CD4-positive, alpha-beta memory T cell (primary cell): ENCODE results near the gene USP28. TPM values are rescaled to one million over a fixed set of nuclear protein-coding genes. Genes with fewer than 3 reads are reported as not detected.
A peak's percentile ranks its signal among the peaks of the same experiment; 100 is the strongest.

Source experiments
- CTCF ChIA-PET: fragments of 350-600 bp; sonication (Branson Sonifier 250); formaldehyde crosslinking; loops from one replicate; lab custom pipeline; 2021; ENCODE audit warnings: inconsistent platforms; ENCODE audit not compliant: partially characterized antibody; lab: Charles Lee
- POLR2A ChIA-PET: fragments of 350-600 bp; sonication (Branson Sonifier 250); formaldehyde crosslinking; loops from one replicate; lab custom pipeline; 2021; ENCODE audit not compliant: partially characterized antibody; lab: Charles Lee
- DNase-seq, 5 donors: peaks; one replicate each; pipeline versions ENCODE4 v3.0.0 to v3.0.0-alpha.2; 2020 to 2022; ENCODE audit warnings: mixed read lengths in 1 of 5
- H3K27ac ChIP-seq: one replicate; pipeline ENCODE4 v1.7.0; 2013; ENCODE audit warnings: low read depth, low read length
- H3K27me3 ChIP-seq: 2 replicates; pipeline ENCODE4 v1.7.0; 2013; ENCODE audit warnings: mild to moderate bottlenecking, low read length, moderate library complexity; ENCODE audit not compliant: insufficient read depth
- H3K36me3 ChIP-seq: 2 replicates; pipeline ENCODE4 v1.7.0; 2013; ENCODE audit warnings: mild to moderate bottlenecking, low read length, moderate library complexity; ENCODE audit not compliant: insufficient read depth
- H3K4me1 ChIP-seq: 2 replicates; pipeline ENCODE4 v1.7.0; 2013; ENCODE audit warnings: mild to moderate bottlenecking, low read length, moderate library complexity; ENCODE audit not compliant: insufficient read depth
- H3K4me3 ChIP-seq, 2 donors: one replicate each; pipeline ENCODE4 v1.7.0; 2013; ENCODE audit warnings: low read length in 2 of 2, mild to moderate bottlenecking in 1 of 2
- H3K9me3 ChIP-seq, 2 donors: one replicate each; pipeline ENCODE4 v1.7.0; 2013; ENCODE audit warnings: low read length in 2 of 2, control low read depth in 1 of 2; ENCODE audit not compliant: control insufficient read depth in 1 of 2
- H3K27ac Mint-ChIP-seq, 7 donors: one replicate each; pipeline ENCODE4 v1.8.0; 2020 to 2021; ENCODE audit warnings: mixed read lengths in 7 of 7, mild to moderate bottlenecking in 6 of 7, inconsistent platforms in 3 of 7, moderate library complexity in 3 of 7
- H3K27me3 Mint-ChIP-seq, 2 donors: one replicate each; pipeline ENCODE4 v1.8.0; 2020 to 2021; ENCODE audit warnings: mixed read lengths in 2 of 2
- H3K36me3 Mint-ChIP-seq, 2 donors: one replicate each; pipeline ENCODE4 v1.8.0; 2020 to 2021; ENCODE audit warnings: mixed read lengths in 2 of 2, inconsistent platforms in 1 of 2, mild to moderate bottlenecking in 1 of 2
- H3K4me1 Mint-ChIP-seq, 4 donors: one replicate each; pipeline ENCODE4 v1.8.0; 2020 to 2021; ENCODE audit warnings: mixed read lengths in 4 of 4, mild to moderate bottlenecking in 1 of 4
- H3K4me3 Mint-ChIP-seq, 8 donors: one replicate each; pipeline ENCODE4 v1.8.0; 2020 to 2021; ENCODE audit warnings: mixed read lengths in 8 of 8, mild to moderate bottlenecking in 7 of 8, moderate library complexity in 6 of 8, inconsistent platforms in 3 of 8
- H3K9me3 Mint-ChIP-seq, 8 donors: one replicate each; pipeline ENCODE4 v1.8.0; 2020 to 2021; ENCODE audit warnings: mixed read lengths in 8 of 8, mild to moderate bottlenecking in 5 of 8, inconsistent platforms in 3 of 8, moderate library complexity in 1 of 8
- intact Hi-C: fragments of 100-400 bp; cut with micrococcal nuclease; formaldehyde crosslinking; loops from one replicate; pipeline ENCODE4 v1.15.1; 2023
- polyA plus RNA-seq, 2 donors: library from polyadenylated mRNA; unstranded; fragments of 300-500 nt; fragmentation: Illumina TruSeq; gene quantifications; one replicate each; pipeline ENCODE4 v1.2.3, GENCODE V29; 2021
- total RNA-seq, 2 experiments: library from RNA; stranded (reverse); gene quantifications; one replicate each; pipeline ENCODE4 v1.2.3, GENCODE V29; 2021

Gene USP28
- total and polyA plus RNA-seq, 4 experiments from 2014 or later, result 17.2 to 22.4 (median 18.3) TPM

GRCh38 chr11:113839842-113840241 is 35.5 kb downstream of the USP28 start:
- no peaks in the 10 kb centered on the region for H3K4me1 ChIP-seq
- DNase-seq, result no peak
- H3K27me3 ChIP-seq, result no peaks in the 10 kb centered on the region
- POLR2A ChIA-PET, result no interaction called here
- Mint-ChIP-seq H3K4me3 (no peak overlapping the region), H3K36me3 (peaks cover 20 to 26% of the 10 kb centered on the region in 2 donors), H3K9me3 (no peaks in the 10 kb centered on the region), H3K27me3 (no peaks in the 10 kb centered on the region), H3K27ac (no peak overlapping the region), H3K4me1 (peaks cover 0 to 4% (median 1%) of the 10 kb centered on the region in 4 donors)
- intact Hi-C loops, result no loop called here
- no peak overlapping the region for H3K4me3 ChIP-seq
- no peaks in the 10 kb centered on the region for H3K36me3 ChIP-seq
- no peaks in the 10 kb centered on the region for H3K9me3 ChIP-seq
- no peak overlapping the region for H3K27ac ChIP-seq
- CTCF ChIA-PET, result no interaction called here

DNA sequence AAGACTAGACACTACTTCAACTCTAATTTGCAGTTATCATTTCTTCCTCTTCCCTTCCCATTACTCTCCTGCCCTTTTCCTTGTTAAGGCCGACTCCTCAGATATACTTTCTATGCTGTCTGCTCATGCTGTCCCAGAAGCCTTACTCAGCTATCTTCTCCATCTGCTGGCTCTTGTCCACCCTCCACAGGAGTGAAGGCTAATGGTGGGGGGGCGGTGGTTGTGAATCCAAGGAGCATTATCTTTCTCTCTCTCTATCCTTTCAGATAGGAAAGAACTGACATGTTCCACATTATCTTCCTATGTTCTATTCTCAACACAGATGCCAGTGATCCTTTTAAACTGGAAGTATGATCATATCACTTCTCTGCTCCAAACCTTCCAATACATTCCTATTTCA is 37.4 kb downstream of the USP28 start:
- no peaks in the 10 kb centered on the region for H3K4me1 ChIP-seq
- no peaks in the 10 kb centered on the region for H3K9me3 ChIP-seq
- no peak overlapping the region for H3K4me3 ChIP-seq
- ChIA-PET POLR2A (no interaction called here), CTCF (no interaction called here)
- H3K27me3 ChIP-seq, result no peaks in the 10 kb centered on the region
- H3K27me3 Mint-ChIP-seq, result no peaks in the 10 kb centered on the region
- no peaks in the 10 kb centered on the region for H3K9me3 Mint-ChIP-seq
- intact Hi-C loops, result no loop called here
- DNase-seq, result no peak
- no peak overlapping the region for H3K27ac Mint-ChIP-seq
- no peaks in the 10 kb centered on the region for H3K36me3 ChIP-seq
- H3K36me3 Mint-ChIP-seq, result peaks cover 20 to 21% of the 10 kb centered on the region in 2 donors
- H3K4me1 Mint-ChIP-seq, result peaks cover 0 to 4% (median 1%) of the 10 kb centered on the region in 4 donors
- H3K4me3 Mint-ChIP-seq, result no peak overlapping the region
- H3K27ac ChIP-seq, result no peak overlapping the region

DNA sequence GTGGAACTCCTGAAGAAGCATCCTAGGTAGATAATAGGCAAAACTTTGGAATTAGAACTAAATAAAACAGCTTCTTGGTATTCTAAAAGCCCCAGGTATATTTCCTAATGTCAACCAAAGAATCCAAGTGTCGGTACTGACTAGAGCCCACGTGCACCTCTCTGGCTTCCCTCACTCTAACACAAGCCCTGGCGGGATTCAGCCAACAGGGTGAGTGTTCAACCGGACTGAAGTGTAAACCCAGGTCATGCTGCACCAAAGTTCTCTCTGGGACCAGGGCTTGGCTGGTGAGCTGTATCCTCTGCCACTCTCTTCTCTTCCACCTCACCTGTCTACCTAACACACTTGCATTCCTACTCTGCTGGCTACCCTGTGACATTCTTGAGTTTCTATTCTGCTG is 40.1 kb downstream of the USP28 start:
- intact Hi-C loops, result no loop called here
- H3K4me1 Mint-ChIP-seq, result no peaks in the 10 kb centered on the region

DNA sequence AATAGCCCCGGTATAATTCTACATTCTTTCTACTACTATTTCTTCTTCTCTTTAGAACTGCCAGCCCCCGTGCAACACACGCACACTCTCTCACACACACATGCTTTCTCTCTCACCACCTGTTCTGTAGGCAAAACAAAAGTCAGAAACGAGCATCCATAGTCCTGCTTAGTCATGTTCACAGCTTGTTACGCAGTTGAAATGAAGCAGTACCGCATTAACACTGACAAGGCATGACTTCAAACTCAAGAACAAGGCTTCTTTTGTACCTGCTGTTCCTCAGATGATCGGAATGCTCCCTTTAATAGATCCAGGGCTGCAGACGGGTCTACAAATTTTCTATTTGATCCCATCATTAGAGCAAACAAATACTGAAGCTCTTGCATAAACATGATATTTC is 42.2 kb downstream of the USP28 start:
- no peaks in the 10 kb centered on the region for H3K27me3 ChIP-seq
- Mint-ChIP-seq H3K27ac (no peak overlapping the region), H3K9me3 (no peaks in the 10 kb centered on the region), H3K4me1 (no peaks in the 10 kb centered on the region), H3K4me3 (no peak overlapping the region), H3K36me3 (peaks cover 21 to 25% of the 10 kb centered on the region in 2 donors), H3K27me3 (no peaks in the 10 kb centered on the region)
- POLR2A ChIA-PET, result no interaction called here
- H3K4me1 ChIP-seq, result no peaks in the 10 kb centered on the region
- CTCF ChIA-PET, result no interaction called here
- H3K27ac ChIP-seq, result no peak overlapping the region
- no peaks in the 10 kb centered on the region for H3K9me3 ChIP-seq
- no peak overlapping the region for H3K4me3 ChIP-seq
- DNase-seq, result no peak
- intact Hi-C loops, result no loop called here
- H3K36me3 ChIP-seq, result peaks cover 6% of the 10 kb centered on the region

More for the DNA sequence above, 40.1 kb downstream of the USP28 start:
- no peak overlapping the region for H3K4me3 Mint-ChIP-seq
- no peaks in the 10 kb centered on the region for H3K27me3 ChIP-seq
- peaks cover 15 to 23% of the 10 kb centered on the region in 2 donors for H3K36me3 Mint-ChIP-seq
- H3K4me3 ChIP-seq, result no peak overlapping the region
- peak overlapping the region in 1 of 7 donors; percentile 79 for H3K27ac Mint-ChIP-seq
- no peaks in the 10 kb centered on the region for H3K9me3 ChIP-seq
- CTCF ChIA-PET, result no interaction called here
- H3K27ac ChIP-seq, result no peak overlapping the region
- H3K9me3 Mint-ChIP-seq, result no peaks in the 10 kb centered on the region
- no peaks in the 10 kb centered on the region for H3K36me3 ChIP-seq
- no peak for DNase-seq
- POLR2A ChIA-PET, result no interaction called here
- H3K4me1 ChIP-seq, result no peaks in the 10 kb centered on the region
- no peaks in the 10 kb centered on the region for H3K27me3 Mint-ChIP-seq

GRCh38 chr11:113831314-113831713 is 44.1 kb downstream of the USP28 start:
- peaks cover 10% of the 10 kb centered on the region for H3K36me3 ChIP-seq
- CTCF ChIA-PET, result no interaction called here

GRCh38 chr11:113829751-113830150 is 45.6 kb downstream of the USP28 start:
- no peak for DNase-seq
- CTCF ChIA-PET, result interaction anchor here (0.7 kb wide), 1 partner anchor 46 kb away, joined by 3 read pairs; no protein-coding TSS in a partner anchor

More at GRCh38 chr11:113831314-113831713, 44.1 kb downstream of the USP28 start:
- no peaks in the 10 kb centered on the region for H3K27me3 Mint-ChIP-seq
- H3K4me3 ChIP-seq, result no peak overlapping the region
- DNase-seq, result no peak
- H3K27ac Mint-ChIP-seq, result peak overlapping the region in 1 of 7 donors; percentile 54
- H3K27me3 ChIP-seq, result no peaks in the 10 kb centered on the region
- peaks cover 31 to 35% of the 10 kb centered on the region in 2 donors for H3K36me3 Mint-ChIP-seq
- no peaks in the 10 kb centered on the region for H3K9me3 ChIP-seq
- H3K9me3 Mint-ChIP-seq, result no peaks in the 10 kb centered on the region
- H3K4me1 ChIP-seq, result no peaks in the 10 kb centered on the region
- no peak overlapping the region for H3K4me3 Mint-ChIP-seq
- POLR2A ChIA-PET, result no interaction called here
- H3K27ac ChIP-seq, result no peak overlapping the region
- H3K4me1 Mint-ChIP-seq, result no peaks in the 10 kb centered on the region
- intact Hi-C loops, result no loop called here

GRCh38 chr11:113828191-113828590 is 47.2 kb downstream of the USP28 start:
- Histone ChIP-seq H3K4me3 (no peak overlapping the region), H3K4me1 (no peaks in the 10 kb centered on the region), H3K27me3 (no peaks in the 10 kb centered on the region), H3K9me3 (no peaks in the 10 kb centered on the region), H3K27ac (no peak overlapping the region), H3K36me3 (peaks cover 10% of the 10 kb centered on the region)
- no peaks in the 10 kb centered on the region for H3K27me3 Mint-ChIP-seq
- no peak for DNase-seq
- H3K4me1 Mint-ChIP-seq, result no peaks in the 10 kb centered on the region
- POLR2A ChIA-PET, result no interaction called here
- no peak overlapping the region for H3K27ac Mint-ChIP-seq
- CTCF ChIA-PET, result interaction anchor here (0.7 kb wide), 2 partner anchors 32 to 434 kb away, joined by 3 read pairs; no protein-coding TSS in a partner anchor
- intact Hi-C loops, result no loop called here
- peaks cover 40 to 48% of the 10 kb centered on the region in 2 donors for H3K36me3 Mint-ChIP-seq
- H3K9me3 Mint-ChIP-seq, result no peaks in the 10 kb centered on the region
- no peak overlapping the region for H3K4me3 Mint-ChIP-seq

More at GRCh38 chr11:113829751-113830150, 45.6 kb downstream of the USP28 start:
- POLR2A ChIA-PET, result interaction anchor here (0.6 kb wide), 1 partner anchor 1600 kb away, joined by 3 read pairs; no protein-coding TSS in a partner anchor
- no peak overlapping the region for H3K27ac Mint-ChIP-seq
- intact Hi-C loops, result no loop called here
- Histone ChIP-seq H3K4me3 (no peak overlapping the region), H3K9me3 (no peaks in the 10 kb centered on the region), H3K36me3 (peaks cover 10% of the 10 kb centered on the region), H3K4me1 (no peaks in the 10 kb centered on the region), H3K27ac (no peak overlapping the region), H3K27me3 (no peaks in the 10 kb centered on the region)
- no peaks in the 10 kb centered on the region for H3K9me3 Mint-ChIP-seq
- H3K27me3 Mint-ChIP-seq, result no peaks in the 10 kb centered on the region
- H3K4me1 Mint-ChIP-seq, result no peaks in the 10 kb centered on the region
- no peak overlapping the region for H3K4me3 Mint-ChIP-seq
- H3K36me3 Mint-ChIP-seq, result peaks cover 39 to 43% of the 10 kb centered on the region in 2 donors
